ENCODE results near the gene USF3.

The USF3 gene

GRCh38 chr3:113601240-113601639 lies 95.2 kb downstream of the USF3 start:
- no peak for DNase-seq

GRCh38 chr3:113600418-113601182 lies 95.8 kb downstream of the USF3 start:
- DNase-seq, result no peak
